ENCODE results near the gene RHOU.

GRCh38 chr1:228778466-228778865 is 43.2 kb downstream of the RHOU start:
- TF ChIP-seq, protein P1, sequence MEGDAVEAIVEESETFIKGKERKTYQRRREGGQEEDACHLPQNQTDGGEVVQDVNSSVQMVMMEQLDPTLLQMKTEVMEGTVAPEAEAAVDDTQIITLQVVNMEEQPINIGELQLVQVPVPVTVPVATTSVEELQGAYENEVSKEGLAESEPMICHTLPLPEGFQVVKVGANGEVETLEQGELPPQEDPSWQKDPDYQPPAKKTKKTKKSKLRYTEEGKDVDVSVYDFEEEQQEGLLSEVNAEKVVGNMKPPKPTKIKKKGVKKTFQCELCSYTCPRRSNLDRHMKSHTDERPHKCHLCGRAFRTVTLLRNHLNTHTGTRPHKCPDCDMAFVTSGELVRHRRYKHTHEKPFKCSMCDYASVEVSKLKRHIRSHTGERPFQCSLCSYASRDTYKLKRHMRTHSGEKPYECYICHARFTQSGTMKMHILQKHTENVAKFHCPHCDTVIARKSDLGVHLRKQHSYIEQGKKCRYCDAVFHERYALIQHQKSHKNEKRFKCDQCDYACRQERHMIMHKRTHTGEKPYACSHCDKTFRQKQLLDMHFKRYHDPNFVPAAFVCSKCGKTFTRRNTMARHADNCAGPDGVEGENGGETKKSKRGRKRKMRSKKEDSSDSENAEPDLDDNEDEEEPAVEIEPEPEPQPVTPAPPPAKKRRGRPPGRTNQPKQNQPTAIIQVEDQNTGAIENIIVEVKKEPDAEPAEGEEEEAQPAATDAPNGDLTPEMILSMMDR (IDR thresholded peaks at IDR 0.05; ENCODE audit: insufficient read depth, low read depth, low read length): no peak
- TF ChIP-seq EZH2 (IDR thresholded peaks at IDR 0.05; ENCODE audit: insufficient read depth, low read length): no peak

Data from astrocyte (in vitro differentiated cells and primary cell).